HG03025 (cell line): ENCODE data around the gene TMEM147.
"Not testable (repeated sequence)": the region's sequence is repeated elsewhere in the genome, so short reads cannot be mapped to it uniquely, and the experiment has no call there.

ENCODE experiments used
- ATAC-seq: cut with Tn5 transposase; IDR thresholded peaks from one replicate; pipeline ENCODE4 v1.9.1; 2021; ENCODE audit warnings: mild to moderate bottlenecking, moderate library complexity; ENCODE audit not compliant: unreplicated experiment, low FRiP score

Gene TMEM147

DNA sequence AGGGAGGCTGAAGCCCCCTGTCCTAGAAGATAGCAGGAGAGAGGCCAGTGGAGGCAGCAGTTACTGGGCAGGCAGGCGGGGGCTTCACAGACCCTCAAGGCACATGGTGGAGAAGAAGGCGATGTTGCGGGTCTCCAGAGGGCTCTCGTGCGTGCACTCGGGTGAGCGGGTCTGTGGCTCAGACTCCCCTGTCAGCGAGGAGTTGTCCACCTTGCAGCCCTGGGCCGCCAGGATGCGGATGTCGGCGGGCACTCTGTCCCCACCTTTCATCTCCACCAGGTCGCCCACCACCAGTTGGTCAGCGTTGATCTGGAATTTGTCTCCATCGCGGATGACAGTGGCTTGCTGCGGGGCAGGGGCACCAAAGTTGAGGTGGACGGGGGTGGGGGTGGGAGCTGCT lies 14.8 kb downstream of the TMEM147 start:
- no peak for ATAC-seq

DNA sequence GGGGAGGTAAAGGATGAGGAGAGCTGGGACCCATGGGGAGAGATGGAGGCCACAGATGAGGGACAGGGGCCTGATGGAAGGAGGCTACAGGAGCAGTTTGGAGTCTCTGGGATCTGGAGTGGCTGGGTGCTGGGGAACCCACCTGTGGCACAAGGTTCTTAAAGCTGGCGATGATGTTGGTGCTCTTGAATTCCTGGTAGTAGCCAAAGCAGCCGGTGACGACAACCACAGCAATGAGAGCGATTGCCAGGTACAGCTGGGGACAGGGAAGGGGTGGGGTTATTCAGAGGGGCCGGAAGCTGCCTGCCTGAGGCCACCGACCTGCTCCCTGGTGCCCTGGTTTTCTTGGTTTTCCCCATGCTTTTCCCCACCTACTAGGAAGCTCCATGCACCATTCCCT lies 15.3 kb downstream of the TMEM147 start:
- no peak for ATAC-seq

DNA sequence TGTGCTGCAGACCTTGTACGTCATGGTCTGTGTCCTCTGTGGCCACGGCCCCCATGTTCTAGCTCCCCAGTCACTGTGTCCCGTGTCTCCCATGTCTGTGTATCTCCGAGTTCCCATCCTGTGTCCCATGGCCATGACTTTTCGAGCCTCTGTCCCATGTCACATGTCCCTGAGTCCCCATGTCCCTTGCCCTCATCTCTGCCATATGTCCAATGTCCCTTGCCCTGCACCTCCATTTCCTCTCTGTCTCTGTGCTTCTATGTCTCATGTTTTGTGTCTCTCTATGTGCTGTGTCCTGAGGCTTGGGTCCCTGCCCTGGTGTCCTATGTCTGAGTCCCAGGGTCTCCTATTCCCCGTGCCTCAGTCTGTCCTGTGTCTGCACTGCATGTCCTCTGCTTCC lies 16.0 kb downstream of the TMEM147 start:
- ATAC-seq = no peak

DNA sequence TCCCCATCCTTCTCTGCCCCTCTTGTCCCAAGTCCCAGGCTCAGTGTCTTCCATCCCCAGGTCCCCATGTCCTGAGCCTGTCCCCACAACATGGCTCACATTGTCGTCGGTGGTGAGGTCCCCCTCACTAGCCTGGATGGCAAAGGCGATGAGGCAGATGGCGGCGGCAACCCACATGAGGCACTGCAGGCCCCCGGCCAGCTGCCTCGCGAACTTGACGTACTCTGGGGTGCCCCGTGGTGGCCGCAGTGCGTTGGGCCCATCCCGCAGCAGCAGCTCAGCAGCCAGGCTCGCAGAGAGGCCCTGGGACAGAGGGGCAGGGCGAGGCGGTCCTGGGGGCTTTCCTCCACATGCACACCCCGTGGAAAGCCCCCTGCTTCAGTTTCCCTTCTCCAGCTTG lies 16.9 kb downstream of the TMEM147 start:
- ATAC-seq = no peak

DNA sequence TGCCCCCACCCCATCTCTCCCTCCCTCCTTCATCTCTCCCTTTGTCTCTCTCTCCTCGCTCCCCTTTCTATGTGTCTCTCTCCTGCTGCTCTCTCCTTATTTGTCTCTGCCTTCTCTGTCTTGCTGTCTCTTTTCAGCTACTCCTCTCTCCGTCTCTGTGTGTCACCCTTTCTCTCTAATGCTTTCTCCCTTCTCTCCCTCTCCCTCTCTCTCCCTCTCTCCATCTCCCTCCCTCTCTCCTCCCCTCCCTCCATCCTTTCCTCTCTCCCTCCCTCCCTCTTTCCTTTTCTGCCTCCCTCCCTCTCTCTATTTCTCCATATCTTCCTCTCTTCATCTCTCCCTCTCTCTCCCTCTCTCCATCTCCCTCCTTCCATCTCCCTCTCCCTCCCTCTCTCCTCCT lies 17.4 kb downstream of the TMEM147 start:
- ATAC-seq = no peak

DNA sequence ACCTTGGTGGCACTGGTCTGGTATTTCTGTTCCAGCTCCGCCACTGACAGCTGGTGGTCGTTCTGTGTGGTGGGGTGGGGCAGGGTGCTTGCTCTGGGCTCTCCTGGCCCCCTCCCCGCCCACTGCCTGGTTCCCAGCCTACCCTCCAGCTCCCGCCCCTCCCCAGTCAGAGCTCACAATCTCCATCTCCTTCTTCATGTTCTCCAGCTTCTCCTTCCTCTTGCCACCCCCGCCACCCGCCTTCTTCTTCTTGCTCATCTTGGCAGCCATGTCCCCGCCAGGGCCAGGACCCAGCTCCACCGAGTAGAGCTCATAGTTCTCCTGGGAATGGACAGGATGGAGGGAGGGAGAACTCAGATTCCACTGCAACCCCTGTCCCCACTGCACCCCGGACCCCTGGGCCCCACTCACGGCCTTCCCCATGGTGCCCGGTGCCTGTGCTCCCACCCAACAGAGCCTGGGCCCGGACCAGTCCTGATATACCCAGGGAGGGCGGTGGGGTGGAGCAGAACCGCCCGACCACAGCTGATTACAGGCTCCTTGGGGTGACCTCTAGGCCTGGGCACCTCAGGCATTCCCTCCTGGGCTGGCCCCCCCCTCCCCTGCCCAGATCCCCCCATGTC lies 17.9 kb downstream of the TMEM147 start, which contains the start of gene ATP4A:
Gene ATP4A (minus strand): TSS at position 452 of the 623 bp plus-strand sequence. CDS start 29 bp downstream, at position 423.
- no peak for ATAC-seq

DNA sequence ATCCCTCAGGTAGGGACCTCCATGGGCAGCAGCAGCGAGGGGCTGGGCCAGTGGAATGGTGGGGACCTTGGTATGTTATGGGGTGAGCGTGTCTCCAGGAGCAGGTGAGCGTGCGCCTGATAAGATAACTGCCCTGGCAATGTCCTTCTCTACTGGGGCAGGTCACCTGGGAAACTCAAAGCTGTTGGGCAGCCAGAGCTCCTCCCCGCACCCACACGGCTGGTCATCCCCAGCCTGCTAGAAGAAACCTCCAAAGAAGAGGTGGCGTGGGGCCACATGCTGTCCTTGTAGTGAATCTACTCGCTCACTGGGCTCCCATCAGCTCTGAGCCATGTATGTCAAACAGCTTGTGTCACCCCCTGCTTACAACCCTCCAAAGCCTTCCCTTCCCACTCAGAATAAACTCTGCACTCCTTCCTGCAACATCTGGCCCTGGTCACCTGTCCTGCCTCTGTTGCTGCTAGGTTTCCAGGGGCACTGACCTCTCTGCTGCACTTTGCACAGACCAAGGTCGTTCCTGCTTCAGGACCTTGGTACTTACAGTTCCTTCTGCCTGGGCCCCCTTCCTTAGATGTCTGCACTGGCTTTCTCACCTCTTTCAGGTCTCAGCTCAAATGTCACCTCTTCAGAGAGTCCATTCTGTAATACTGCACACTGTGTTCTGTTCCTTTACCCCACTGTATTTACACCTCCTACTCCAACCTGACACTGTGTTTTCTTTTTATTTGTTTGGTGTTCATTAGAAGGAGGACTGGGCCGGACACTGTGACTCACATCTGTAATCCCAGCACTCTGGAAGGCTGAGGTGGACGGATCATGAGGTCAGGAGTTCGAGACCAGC lies 19.8 kb downstream of the TMEM147 start:
- ATAC-seq = no peak

DNA sequence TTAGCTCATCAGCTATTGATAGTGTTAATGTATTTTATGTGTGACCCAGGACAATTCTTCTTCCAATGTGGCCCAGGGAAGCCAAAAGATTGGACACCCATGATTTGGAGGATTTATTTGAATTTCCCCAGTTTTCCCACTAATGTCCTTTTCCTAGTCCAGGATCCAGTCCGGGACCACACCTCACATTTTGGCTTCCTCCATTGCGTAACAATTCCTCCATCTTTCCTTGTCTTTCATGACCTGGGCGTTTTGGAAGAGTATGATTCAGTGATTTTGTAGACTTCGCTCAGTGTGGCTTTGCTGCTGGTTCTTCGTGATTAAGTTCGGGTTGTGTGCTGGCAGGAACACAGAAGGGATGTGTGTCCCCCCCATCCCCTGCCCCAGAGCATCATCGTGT lies 21.3 kb downstream of the TMEM147 start:
- no peak for ATAC-seq

DNA sequence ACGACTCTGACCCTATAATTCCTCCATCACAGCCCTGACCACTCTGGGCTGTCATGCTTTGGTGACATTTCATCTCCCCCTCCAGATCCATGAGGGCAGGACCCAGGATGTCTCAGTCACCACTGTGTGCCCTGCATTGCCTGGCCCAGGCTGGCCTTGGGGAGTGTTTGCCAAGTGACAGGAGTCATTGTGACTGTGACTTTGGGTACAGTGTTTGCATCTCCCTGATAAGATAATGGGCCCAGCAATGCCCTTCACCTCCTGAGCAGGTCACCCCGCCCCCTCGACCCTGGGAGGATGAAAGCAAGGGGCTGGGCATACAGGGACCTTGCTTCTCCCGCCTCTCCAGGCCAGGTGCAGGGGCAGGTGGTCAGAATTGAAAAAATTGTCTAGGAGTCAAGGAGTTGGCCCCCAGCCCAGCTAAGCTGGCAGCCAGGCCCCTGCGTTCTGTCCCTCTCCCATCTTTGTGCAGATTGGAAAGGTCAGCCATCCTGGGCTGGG lies 23.9 kb downstream of the TMEM147 start:
- ATAC-seq = no peak

DNA sequence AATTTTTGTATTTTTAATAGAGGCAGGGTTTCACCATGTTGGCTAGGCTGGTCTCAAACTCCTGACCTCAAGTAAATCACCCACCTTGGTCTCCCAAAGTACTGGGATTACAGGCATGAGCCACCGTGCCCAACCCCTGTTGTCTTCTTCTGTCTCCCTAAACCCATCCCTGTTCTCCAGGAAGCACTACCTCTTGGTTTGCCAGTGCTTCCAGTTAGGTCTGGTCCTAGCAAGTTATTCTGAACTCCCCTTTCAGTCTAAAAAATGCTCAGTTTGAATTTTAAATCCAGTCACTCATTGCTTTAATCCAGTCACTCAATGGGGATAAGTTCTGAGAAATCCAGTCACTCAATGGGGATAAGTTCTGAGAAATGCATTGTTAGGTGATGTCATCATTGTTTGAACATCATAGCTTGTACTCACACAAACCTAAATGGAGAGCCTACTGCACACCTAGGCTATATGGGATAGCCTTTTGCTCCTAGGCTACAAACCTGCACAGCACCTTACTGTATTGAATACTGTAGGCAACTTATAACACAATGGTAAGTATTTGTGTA lies 26.1 kb downstream of the TMEM147 start:
- ATAC-seq = no peak

DNA sequence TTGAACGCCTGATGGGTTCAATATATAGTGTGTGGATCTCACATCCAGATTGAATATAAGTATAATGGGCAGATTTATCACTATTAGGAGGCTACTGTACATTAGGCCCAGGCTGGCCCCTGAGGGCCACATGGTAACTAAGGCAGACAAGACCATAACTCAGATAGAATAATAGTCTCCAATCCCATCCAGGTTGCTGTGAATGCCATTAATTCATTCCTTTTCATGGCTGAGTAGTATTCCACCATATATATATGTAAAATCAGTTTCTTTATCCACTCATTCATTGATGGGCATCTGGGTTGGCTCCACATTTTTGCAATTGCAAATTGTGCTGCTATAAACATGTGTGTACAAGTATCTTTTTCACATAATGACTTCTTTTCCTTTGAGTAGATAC lies 32.5 kb downstream of the TMEM147 start:
- ATAC-seq = no peak

DNA sequence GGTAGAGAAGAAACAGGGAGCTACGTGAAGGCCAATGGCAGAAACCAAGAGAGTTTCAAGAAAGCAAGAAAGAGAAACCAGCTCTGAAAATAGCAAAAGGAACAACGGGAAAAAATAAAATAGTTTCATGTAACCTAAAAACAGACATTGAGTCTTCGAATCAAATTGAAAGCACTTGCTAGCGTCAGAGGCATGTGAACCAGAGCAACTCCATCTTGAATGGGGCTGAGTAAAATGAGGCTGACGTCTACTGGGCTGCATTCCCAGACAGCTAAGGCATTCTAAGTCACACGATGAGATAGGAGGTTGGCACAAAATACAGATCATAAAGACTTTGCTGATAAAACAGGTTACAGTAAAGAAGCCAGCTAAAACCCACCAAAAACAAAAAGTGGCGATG lies 33.3 kb downstream of the TMEM147 start:
- no peak for ATAC-seq

DNA sequence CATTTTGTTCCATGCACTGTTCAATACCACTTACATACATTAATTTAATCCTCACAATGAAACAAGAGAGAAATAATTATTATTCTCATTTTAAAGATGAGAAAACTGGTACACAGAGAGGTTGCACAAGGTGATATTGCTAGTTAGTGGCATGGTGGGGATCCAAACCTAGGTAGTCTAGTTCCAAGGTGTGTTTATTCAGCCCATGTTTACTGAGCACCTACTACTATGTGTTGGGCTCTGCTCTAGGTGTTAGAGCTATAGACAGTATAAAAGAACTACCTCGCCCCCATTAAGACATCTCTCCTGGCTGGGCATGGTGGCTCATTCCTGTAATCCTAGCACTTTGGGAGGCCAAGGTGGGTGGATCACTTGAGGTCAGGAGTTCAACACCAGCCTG lies 37.3 kb downstream of the TMEM147 start:
- no peak for ATAC-seq

DNA sequence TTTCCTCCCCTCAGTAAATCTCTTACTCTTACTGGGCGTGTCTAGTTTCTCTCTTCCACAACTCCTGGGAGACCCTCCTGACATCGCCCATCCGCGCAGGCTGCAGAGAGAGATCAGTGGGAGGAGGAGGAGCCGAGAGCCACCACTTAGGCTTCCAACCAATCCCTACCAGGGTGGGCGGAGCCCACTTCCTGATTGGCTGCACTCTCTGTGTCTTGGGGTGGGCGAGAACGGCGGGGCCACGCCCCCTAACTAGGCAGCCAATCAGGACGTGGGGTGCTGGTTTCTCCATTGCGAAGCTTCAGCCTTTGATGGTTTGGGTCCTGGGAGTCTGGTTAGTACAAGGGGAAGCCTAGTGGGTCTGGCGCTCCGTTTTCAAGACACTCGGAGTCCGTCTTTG lies 40.4 kb downstream of the TMEM147 start, which contains the start of gene PMIS2:
Gene PMIS2 (plus strand): TSS at position 326 of the 400 bp plus-strand sequence. CDS start 87 bp downstream, outside the sequence.
- no peak for ATAC-seq

DNA sequence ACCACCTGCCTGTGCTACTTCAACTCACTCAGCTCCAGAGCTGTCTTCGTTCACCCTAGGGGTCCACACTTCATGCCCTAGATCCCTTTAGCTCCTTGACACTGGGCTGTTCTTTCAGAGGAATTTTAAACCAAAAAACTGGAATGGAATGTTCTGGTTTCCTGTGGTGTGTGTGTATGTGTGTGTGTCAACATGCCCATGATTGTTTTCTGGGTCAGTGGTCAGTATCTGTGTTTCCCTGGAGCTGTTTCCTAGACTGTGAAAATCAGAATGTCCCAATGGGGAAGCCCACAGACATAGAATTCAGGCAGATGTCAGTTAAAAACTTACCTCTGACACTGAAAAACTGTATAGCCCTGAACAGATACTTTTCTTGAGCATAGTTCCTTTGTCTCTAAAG lies 41.9 kb downstream of the TMEM147 start:
- ATAC-seq = no peak

DNA sequence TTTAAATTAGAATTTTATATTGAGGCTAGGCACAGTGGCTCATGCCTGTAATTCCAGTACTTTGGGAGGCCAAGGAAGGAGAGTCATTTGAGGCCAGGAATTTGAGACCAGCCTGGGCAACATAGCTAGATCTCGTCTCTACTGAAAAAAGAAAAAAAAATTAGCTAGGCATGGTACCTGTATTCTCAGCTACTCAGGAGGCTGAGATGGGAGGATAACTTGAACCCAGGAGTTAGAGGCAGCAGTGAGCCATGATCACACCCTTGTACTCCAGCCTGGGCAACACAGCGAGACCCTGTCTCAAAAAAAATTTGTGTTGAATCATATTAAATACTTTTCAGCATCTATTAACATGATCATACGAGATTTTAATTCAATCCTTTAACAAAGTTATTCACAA lies 45.4 kb downstream of the TMEM147 start:
- ATAC-seq = no peak

DNA sequence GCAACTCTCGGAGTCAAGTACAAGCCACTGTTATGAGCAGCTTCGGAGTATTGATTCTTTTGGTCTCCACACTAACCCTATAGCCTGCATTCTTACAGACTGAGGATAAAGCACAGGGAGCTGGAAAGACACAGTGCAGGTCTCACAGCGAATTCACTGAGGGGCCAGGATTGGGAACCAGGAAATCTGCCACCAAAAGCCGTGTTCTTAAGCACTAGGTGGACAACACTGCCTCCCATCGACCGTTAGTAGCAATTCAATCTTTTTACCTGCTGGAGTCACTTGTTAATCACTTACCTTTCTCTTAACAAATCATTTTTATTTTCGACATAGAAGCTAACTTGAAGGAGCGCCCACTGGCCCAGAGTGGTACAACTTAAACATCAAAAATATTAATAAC lies 46.8 kb downstream of the TMEM147 start:
- ATAC-seq = no peak

DNA sequence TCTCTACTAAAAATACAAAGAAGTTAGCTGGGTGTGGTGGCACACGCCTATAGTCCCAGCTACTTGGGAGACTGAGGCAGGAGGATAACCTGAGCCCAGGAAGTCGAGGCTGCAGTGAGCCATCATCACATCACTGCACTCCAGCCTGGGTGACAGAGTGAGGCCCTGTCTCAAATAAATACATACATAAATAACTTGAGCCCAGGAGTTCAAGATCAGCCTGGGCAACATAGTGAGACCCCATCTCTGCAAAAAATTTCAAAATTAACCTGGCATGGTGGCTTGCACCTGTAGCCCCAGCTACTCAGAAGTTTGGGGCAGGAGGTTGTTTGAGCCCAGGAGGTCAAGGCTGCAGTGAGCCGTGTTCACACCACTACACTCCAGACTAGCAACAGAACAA lies 49.6 kb downstream of the TMEM147 start:
- ATAC-seq = not testable (repeated sequence)

DNA sequence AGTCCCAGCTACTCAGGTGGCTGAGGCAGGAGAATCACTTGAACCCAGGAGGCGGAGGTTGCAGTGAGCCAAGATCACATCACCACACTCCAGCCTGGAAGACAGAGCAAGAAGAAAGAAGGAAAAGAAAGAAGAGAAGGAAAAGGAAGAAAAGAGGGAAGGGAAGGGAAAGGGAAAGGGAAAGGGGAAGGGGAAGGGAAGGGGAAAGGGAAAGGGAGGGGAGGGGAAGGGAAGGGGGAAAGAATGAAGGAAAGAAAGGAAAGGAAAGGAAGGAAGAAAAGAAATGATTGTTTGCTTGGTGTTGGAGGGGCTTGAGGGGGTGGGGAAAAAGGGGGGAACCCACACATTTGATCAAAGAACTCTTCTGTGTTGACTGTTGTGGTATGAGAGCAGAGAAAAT lies 50.5 kb downstream of the TMEM147 start:
- no peak for ATAC-seq

DNA sequence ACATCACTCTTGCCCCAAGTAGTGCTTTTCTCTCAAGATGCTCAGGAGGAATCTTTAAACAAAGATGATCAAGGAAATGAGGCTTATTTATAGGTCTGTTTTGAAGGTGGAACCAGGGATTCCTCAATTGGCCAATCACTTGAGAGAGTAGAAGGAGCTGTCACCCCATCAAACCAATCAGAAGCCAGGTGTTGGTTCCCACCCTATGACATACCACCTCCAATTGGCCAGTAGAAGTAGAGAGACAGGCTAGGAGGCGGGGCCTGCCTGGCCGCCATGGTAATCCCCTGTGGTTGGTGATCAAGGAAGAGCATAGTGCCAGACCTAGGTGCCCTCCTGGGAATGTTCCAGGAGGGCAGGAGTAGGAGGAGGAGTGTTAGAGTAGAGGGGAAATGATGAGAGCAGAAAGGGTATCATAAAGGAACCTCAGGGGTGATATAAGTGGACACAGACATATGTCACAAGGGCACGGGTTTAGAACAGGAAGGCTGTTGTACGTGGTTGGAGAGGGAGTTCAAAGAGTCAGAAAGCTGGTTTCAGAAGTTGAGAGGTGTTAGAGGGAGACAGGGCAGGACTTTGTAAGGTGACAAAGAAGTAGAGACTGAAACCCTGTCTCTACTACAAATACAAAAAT lies 51.1 kb downstream of the TMEM147 start:
- ATAC-seq = no peak
